Testis (tissue), 3 donors: ENCODE results near the gene KLHL22. TPM values are rescaled to one million over a fixed set of nuclear protein-coding genes. Genes with fewer than 3 reads are reported as not detected.

Experiments used
- DNase-seq: peaks from one replicate; pipeline ENCODE4 v3.0.0-alpha.2; 2019
- H3K27ac ChIP-seq, 2 donors: fragments of 200-600 bp; sonication (generic); one replicate each; pipeline ENCODE4 v1.5.1; 2019
- H3K27me3 ChIP-seq: fragments of 200-600 bp; sonication (generic); one replicate; pipeline ENCODE4 v1.5.1; 2019
- H3K36me3 ChIP-seq: fragments of 200-600 bp; sonication (generic); one replicate; pipeline ENCODE4 v1.5.1; 2017; ENCODE audit warnings: low read depth; ENCODE audit errors: missing control alignments
- H3K4me1 ChIP-seq: fragments of 200-600 bp; sonication (generic); one replicate; pipeline ENCODE4 v1.5.1; 2019
- H3K4me3 ChIP-seq, 2 donors: fragments of 200-600 bp; sonication (generic); one replicate each; pipeline ENCODE4 v1.5.1; 2017 to 2019
- H3K9me3 ChIP-seq: fragments of 200-600 bp; sonication (generic); one replicate; pipeline ENCODE4 v1.5.1; 2017
- POLR2A ChIP-seq: fragments of 450-650 bp; IDR thresholded peaks from one replicate; pipeline ENCODE4 v1.6.1; 2017; ENCODE audit warnings: antibody characterized with exemption, mild to moderate bottlenecking, moderate library complexity
- WGBS, 2 donors: methylation state at CpG; one replicate each; pipeline ENCODE4 v1.1.5; 2018; 5-methylcytosine and 5-hydroxymethylcytosine counted together
- intact Hi-C: fragments of 100-400 bp; cut with DNase I; formaldehyde crosslinking; loops from one replicate; pipeline ENCODE4 v1.15.1; 2023; ENCODE audit warnings: low total_unique reads
- polyA plus RNA-seq: library from polyadenylated mRNA; stranded (reverse); fragments of 350-450 nt; fragmentation: Illumina TruSeq; extraction: RNeasy Lipid Tissue Mini Kit (QIAGEN cat#74804); gene quantifications from one replicate; pipeline ENCODE4 v1.2.3, GENCODE V29; 2014; ENCODE audit warnings: low read depth, low replicate concordance; ENCODE audit not compliant: insufficient read depth
- total RNA-seq, 2 donors: library from RNA; depleted of rRNA; stranded (reverse); fragments of >200 nt; gene quantifications; one replicate each; pipeline ENCODE4 v1.2.3, GENCODE V29; 2016
- TF ChIP-seq, protein P1 (sequence below), 3 experiments: fragments of 450-650 bp in 2 of 3; fragments of 200-600 bp in 1 of 3; sonication (generic) in 1 of 3; IDR thresholded peaks; one replicate each; pipeline ENCODE4 v1.5.1; 2016 to 2019; ENCODE audit warnings: antibody characterized with exemption in 3 of 3, mild to moderate bottlenecking in 2 of 3, moderate library complexity in 1 of 3

Gene KLHL22
- total and polyA plus RNA-seq, 3 donors from 2014 or later = 18.1 to 41.7 (median 39.8) TPM

DNA sequence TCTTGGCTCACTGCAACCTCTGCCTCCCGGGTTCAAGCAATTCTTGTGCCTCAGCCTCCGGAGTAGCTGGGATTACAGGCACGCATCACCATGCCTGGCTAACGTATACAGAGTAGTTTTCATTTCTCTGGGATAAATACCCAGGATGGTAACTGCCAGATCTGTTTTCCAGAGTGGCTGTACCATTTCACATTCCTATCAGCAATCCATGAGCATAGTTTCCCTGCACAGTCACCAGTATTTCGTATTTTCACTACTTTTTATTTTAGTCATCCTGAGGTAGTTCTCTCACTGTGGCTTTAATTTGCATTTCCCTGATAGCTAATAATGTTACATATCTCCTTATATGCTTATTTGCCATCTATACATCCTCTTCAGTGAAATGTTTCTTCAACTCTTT, 47.0 kb downstream of the KLHL22 start:
- no peaks in the 10 kb centered on the region for H3K27me3 ChIP-seq
- 96 to 100% methylated on average over 5 of the region's 5 CpGs for WGBS, 2 donors
- no peaks in the 10 kb centered on the region for H3K4me1 ChIP-seq
- TF ChIP-seq POLR2A = no peak
- TF ChIP-seq, protein P1, sequence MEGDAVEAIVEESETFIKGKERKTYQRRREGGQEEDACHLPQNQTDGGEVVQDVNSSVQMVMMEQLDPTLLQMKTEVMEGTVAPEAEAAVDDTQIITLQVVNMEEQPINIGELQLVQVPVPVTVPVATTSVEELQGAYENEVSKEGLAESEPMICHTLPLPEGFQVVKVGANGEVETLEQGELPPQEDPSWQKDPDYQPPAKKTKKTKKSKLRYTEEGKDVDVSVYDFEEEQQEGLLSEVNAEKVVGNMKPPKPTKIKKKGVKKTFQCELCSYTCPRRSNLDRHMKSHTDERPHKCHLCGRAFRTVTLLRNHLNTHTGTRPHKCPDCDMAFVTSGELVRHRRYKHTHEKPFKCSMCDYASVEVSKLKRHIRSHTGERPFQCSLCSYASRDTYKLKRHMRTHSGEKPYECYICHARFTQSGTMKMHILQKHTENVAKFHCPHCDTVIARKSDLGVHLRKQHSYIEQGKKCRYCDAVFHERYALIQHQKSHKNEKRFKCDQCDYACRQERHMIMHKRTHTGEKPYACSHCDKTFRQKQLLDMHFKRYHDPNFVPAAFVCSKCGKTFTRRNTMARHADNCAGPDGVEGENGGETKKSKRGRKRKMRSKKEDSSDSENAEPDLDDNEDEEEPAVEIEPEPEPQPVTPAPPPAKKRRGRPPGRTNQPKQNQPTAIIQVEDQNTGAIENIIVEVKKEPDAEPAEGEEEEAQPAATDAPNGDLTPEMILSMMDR (IDR thresholded peaks at IDR 0.05) = no peak
- H3K27ac ChIP-seq = no peak overlapping the region
- DNase-seq = no peak
- intact Hi-C loops = no loop called here
- no peaks in the 10 kb centered on the region for H3K36me3 ChIP-seq
- no peak overlapping the region for H3K4me3 ChIP-seq
- H3K9me3 ChIP-seq = no peaks in the 10 kb centered on the region

DNA sequence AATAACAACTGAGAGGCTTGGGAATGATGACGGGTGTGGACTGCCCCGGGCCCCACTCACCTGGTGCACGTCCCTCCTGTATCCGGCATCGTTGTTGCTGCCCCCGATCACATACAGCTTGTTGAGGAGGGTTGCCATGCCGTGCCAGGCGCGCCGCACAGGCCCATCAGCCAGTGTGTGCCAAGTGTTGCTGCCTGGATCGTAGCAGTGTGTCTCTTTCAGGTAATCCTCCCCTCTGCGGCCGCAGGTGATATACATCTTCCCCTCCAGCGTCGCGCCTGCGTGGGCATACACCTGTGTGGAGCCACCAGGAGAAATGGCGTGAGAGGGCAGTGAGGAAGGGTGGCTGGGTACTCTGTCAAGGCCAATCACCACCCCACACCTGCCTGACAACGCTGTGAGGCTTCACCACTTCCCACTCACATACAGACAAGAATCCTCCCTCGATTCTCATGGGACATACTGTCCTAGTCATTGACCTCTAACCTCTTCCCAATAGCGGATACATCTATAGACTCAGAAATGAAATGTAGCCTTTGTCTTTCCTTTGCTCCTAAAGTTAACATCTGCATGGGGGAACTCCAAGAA, 49.1 kb downstream of the KLHL22 start:
- H3K9me3 ChIP-seq = no peaks in the 10 kb centered on the region
- DNase-seq = no peak
- H3K27me3 ChIP-seq = no peaks in the 10 kb centered on the region
- H3K36me3 ChIP-seq = no peaks in the 10 kb centered on the region
- no peak for TF ChIP-seq POLR2A
- TF ChIP-seq, protein P1 (IDR thresholded peaks at IDR 0.05) = no peak
- no peaks in the 10 kb centered on the region for H3K4me1 ChIP-seq
- no peak overlapping the region for H3K27ac ChIP-seq
- no peak overlapping the region for H3K4me3 ChIP-seq
- intact Hi-C loops = no loop called here
- WGBS, 2 donors = 89 to 94% methylated on average over 21 of the region's 21 CpGs

DNA sequence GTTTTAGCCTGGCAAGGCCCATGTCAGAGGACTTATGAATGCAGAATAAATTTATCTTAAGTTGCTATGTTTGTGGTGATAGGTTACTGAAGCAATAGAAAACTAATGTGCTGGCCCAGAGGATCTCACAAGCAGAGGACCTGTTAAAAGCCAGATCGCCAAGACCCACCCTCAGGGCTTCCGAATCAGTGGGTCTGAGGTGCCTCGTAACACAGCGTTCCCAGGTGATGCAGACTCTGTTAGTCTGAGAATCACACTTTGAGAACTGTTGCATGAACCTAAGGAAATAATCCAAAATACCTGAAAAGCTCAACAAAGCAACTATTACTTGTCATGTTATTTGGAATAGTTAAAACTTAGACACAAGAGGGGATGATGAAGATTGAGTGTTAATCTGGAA, 51.3 kb downstream of the KLHL22 start:
- no peak for TF ChIP-seq POLR2A
- TF ChIP-seq, protein P1 (IDR thresholded peaks at IDR 0.05) = no peak
- intact Hi-C loops = no loop called here
- Histone ChIP-seq H3K4me3 (no peak overlapping the region), H3K27me3 (no peaks in the 10 kb centered on the region), H3K27ac (no peak overlapping the region), H3K4me1 (no peaks in the 10 kb centered on the region), H3K36me3 (no peaks in the 10 kb centered on the region), H3K9me3 (no peaks in the 10 kb centered on the region)
- 94 to 97% methylated on average over 4 of the region's 4 CpGs for WGBS, 2 donors
- no peak for DNase-seq

DNA sequence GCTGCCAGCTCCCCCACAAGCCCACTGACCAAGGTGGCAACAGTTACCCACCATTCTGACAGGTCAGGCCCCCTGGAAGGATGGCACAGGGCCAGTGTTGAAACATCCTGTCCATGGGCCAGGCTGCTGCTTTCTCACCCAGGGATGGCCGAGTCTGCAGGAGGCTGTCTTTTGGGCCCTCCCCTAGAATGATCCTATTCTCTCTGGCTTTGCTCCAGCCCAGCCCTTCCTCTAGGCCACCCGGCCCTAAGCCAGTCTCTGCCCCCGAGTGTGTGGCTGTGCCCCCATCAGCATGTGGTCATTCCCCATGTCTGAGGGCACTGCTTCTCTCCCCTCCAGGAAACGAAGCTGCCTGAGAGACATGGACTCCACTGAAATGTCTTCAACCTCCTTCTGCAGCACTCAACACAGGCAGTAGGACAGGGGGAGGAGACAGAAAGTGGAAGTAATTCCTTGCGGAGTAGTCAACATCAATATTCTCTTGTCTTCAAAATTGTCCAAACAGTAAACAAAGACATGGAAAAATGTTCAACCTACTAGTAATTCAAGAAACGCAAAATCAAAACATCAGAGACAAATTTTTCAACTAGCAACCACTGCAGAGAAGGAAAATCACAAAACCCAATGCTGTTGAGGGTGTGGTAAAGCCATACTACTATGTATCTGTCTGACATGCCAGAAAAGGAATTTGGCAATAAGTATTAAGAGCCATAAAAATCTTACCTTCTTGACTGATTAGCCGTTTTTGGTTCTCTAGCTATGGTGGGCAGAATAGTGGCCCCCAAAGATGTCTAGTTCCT, 52.9 kb downstream of the KLHL22 start:
- H3K27ac ChIP-seq = no peak overlapping the region
- intact Hi-C loops = no loop called here
- H3K36me3 ChIP-seq = no peaks in the 10 kb centered on the region
- H3K9me3 ChIP-seq = no peaks in the 10 kb centered on the region
- DNase-seq = no peak
- WGBS, 2 donors = 74 to 76% methylated on average over 6 to 7 of the region's 7 CpGs
- peaks cover 5% of the 10 kb centered on the region for H3K4me1 ChIP-seq
- no peaks in the 10 kb centered on the region for H3K27me3 ChIP-seq
- no peak for TF ChIP-seq POLR2A
- TF ChIP-seq, protein P1 (IDR thresholded peaks at IDR 0.05) = no peak
- H3K4me3 ChIP-seq = no peak overlapping the region
